NOMO-1 treated with dmso at 0.1 percent for 144 hours (cell line): Measurements from ENCODE around the gene ARHGAP6.
"Not testable (repeated sequence)": the region's sequence is repeated elsewhere in the genome, so short reads cannot be mapped to it uniquely, and the experiment has no call there.

Experiments used
- DNase-seq: peaks from one replicate; lab custom pipeline; 2025; ENCODE audit not compliant: unreplicated experiment; lab: John Stamatoyannopoulos, UW

ARHGAP6 gene

DNA sequence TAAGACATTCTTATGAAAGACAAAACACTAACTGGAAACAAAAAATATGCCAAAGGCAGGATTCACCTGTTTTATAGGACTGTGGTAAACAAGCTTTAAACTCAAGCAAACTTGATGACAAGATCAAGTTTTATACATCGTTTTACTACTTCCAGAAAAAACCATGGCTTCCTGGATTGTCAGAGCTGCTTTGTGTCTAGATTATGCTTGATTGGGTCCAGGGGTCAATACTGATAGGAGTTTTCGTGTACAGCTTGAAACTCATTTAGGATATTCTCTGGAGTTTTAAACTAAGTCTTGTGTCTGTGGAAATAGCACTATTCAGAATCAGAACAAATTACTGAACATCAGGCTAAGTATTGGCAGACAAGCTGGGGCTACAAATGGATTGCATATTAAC lies 541.6 kb downstream of the ARHGAP6 start:
- no peak for DNase-seq

DNA sequence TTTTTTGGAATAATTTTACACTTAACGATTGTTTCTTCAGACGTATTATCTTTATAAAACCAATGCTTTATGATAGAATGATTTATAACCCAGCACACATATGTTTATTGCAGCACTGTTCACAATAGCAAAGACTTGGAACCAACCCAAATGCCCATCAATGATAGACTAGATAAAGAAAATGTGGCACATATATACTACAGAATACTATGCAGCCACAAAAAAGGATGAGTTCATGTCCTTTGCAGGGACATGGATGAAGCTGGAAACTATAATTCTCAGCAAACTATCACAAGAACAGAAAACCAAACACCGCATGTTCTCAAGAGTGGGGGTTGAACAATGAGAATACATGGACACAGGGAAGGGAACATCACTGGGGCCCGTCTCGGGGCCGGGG lies 542.6 kb downstream of the ARHGAP6 start:
- DNase-seq: not testable (repeated sequence)

DNA sequence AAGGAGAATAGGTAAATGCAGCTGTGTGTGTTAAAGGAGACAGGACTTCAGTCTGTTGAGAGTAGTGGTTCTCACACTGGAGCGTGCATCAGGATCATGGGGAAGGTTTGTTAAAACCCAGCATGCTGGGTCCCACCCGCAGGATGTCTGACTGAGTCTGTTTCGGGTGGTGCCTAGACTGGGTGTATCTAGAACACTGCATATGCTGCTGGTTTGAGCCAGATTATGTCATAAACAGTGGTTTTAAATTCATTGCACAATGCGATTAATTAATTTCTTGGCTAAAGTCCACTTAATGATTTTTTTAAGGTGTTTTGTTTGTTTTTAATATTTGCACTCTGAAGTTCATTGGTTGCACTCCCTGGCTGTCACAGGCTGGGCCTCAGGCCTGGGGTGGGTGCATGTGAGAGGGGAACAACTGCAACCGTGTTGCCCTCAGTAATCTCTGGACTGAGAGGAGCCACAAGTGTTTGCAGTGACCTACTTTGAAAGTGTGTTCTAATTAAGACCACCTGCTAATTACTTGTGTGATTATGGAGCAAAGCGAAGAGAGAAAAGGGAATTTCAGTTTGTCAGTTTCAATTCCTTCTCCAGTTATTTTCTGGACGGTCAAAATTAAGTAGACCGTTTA lies 546.3 kb downstream of the ARHGAP6 start:
- no peak for DNase-seq

DNA sequence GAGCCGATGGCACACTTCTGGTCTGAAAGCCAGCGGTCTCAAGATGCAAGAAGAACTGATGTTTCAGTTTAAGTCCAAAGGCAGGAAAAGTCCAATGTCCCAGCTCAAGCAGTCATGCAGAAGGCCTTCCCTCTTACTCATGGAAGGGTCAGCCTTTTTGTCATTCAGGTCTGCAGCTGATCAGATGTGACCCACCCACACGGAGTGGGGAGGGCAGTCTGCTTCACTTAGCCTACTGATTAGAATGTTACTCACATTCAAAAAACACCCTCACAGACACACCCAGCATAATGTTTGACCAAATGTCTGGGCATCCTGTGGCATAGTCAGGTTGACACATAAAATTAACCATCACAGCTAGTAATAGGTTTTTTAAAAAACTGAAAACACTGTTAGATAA lies 548.0 kb downstream of the ARHGAP6 start:
- no peak for DNase-seq

DNA sequence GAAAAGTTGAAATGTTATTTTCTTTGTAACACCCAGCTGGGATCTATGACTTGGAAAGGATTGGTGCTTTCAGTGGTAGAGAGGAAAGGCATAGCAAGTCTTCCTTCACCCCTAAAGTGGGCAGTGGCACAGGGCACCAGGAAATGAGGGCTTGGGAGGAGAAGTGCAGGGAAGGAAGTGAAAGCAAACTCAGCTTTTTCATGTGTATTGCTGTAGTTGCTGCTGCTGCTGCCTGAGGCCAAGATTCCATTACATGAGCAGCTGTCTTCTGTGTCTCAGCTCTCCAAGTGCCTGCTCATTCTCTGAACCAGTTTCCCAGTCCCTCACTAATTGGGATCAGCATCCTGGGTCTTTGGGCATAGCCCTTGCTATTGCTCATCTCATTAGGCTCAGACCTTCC lies 552.0 kb downstream of the ARHGAP6 start:
- DNase-seq: peak; percentile 61

DNA sequence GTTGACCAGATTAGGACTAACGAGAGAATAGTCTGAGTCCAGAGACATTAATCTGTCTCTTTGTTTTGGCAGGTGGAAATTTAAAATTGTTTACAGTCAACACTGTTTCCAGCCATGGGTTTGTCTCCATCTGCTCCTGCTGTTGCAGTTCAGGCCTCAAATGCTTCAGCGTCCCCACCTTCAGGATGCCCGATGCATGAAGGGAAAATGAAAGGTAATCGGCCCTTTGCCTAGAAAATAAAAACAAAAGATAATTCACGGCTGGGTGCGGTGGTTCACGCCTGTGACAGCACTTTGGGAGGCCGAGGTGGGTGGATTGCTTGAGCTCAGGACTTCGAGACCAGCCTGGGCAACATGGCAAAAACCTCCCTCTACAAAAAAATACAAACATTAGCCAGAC lies 553.8 kb downstream of the ARHGAP6 start:
- DNase-seq: no peak

DNA sequence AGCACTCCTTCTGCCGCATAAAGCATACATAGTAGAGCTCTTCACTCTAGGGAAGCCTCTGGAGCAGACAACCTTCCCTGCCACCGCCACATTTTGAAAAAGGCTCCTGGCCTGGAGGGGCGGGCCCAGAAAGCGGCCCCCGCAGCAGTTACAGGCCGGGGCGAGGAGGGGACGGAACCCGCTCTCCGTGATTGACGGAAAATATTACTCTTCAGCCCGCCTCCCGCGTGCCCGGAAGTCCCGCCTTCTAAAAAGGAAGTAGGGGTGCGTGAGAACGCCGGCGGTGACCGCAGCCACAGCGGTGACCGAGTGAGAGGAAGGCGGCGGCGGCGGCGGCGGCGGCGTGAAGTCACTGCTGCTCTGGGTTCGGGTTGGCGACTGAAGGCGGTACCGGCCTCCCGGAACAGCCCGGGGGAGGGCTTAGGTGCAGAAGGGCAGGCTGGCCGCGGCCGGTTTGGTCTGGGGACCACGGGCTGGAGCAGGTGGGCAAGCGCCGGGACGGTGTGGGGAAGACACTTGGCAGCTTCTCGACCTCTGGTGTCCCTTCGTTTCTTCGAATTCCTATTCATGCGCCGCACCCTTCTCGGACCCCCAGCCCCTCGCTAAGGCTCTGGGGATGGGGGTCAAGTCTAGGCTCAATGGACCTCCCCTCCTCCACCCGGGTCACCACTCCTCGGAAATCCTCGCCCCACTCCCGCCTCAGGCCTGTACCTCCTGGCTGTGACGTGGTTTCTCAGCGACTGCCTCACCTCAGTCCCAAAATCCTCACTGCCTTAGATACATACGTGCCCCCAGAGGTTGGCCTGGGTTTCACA lies 554.5 kb downstream of the ARHGAP6 start, which contains the start of gene HCCS:
HCCS (plus strand) TSS at position 296 of the 815 bp plus-strand sequence. CDS start 729 bp downstream, outside the sequence.
- DNase-seq: peak; percentile 74

DNA sequence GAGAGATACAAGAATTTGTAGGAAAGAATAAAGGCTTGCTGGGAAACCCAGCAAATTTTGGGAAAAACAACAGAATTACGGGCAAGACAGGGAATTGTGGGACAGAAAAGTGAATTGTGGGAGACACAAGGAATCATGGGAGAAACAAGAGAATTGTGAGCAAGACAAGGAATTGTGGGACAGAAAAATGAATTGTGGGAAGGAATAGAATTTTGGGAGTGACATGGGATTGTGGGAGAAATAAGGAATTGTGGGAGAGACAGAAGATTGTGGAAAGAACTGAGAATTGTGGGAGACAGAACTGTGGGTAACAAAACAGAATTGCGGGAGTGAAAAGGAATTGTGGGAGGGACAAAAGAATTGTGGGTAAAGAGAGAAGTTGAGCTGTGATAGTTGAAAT lies 555.8 kb downstream of the ARHGAP6 start:
- DNase-seq: no peak

DNA sequence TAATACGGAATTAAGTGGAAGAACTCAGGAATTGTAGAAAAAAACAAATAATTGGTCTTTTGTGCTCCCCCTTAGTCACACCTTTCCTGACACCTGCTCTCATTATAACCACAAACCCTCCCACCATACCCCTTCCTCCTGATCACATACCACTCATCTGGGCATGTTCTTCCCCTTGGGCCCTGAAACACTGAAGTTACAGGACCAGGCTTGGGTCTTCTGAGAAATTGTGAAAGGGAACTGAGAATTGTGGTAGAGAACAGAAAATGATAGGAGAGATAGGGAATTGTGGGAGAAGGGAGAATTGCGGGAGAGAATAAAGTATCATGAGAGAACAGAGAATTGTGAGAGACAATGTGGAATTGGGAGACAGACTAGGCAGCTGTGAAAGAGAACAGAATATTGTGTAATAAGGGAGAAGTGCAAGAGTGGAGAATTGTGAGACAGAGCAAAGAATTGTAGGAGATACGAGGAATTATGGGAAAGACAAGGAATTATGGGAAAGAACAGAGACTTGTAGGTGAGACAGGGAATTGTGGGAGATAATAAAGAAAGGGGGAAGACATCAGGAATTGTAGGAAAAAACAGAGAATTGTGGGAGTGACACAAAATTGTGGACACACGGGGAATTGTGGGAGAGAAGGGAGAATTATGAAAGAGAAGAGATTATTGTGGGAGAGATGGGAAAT lies 557.3 kb downstream of the ARHGAP6 start:
- DNase-seq: no peak

DNA sequence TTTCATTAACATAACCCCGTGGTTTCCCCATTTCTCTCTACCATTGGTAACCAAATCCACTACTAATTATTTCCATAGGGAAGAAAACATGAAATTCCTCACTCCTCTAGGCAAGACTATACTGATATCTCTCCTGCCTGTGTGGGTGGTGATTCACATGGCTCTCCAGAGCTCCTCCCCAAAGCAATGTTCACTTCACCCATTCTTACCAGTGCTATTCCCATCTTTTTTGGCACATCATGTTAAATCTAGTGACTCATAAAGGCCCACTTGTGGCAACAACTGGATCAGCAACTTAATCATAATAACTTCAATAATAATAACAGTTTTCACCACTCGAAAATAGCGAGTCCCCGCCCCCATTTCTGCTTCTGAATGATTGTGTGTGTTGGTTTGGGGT lies 560.6 kb downstream of the ARHGAP6 start:
- no peak for DNase-seq

DNA sequence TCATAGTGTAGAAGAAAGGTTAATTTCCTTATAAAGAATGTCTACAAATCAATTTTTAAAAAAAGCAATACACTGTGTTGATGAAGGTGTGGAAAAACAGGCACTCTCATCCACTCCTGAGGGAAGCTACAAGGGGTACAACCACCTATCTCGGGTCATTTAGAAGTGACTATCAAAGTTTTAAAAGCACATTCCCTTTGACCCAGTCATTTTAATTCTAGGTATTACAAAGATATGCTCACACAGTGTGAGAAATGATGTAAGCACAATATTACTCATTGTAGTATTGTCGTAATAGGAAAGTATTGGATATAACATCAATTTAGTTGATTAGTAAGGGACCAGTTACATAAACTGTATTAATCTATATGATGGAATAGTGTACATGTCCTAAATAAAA lies 562.0 kb downstream of the ARHGAP6 start:
- DNase-seq: no peak

DNA sequence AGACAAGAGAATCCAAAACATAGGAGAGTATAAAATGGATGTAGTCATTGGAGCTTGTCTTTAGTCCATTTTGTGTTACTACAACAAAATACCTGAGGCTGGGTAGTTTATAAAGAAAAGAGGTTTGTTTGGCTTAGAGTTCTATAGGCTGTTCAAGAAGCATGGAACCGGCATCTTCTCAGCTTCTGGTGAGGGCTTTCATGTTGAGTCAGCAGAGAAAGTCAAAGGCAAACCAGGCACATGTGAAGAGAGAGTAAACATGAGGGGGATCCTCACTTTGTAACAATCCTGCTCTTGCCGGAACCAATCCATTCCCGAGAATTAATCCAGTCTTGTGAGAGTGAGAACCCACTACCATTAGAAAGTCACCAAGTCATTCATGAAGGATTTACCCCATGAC lies 562.7 kb downstream of the ARHGAP6 start:
- no peak for DNase-seq

DNA sequence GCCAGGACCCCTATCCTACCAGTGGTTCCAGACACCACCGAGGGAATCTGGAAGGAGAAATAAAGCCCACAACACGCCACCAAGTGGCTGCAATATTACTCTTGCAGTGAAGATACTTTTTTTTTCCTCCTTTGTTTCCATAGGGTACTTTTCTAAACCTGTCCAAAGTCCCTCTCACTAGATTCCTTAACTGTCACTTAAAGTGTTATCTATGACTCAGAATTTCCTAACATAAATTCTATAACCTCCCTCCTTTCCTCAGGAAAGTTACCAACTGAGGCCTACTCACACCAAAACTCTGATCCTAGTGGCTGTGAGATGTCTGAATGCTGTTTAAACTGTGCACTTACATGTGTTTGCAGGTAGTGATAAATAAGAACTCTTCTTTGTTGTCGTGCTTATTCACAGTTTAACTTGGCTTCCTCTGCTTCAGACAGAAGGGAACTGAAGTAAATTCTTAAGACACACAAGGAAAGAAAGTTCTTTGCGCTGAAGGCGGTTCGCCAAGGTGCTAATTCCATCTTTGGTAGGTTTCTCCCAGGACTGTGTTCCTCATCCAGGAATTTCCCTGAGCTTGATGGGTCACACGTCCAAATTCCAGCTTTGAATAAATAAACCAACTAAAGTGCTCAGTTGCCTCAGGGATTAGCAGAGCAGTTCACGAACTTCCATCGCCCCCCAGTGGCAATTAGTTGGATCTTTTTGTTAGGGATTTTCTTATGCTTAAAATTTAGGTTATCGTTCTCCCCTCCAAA lies 565.3 kb downstream of the ARHGAP6 start:
- DNase-seq: no peak

DNA sequence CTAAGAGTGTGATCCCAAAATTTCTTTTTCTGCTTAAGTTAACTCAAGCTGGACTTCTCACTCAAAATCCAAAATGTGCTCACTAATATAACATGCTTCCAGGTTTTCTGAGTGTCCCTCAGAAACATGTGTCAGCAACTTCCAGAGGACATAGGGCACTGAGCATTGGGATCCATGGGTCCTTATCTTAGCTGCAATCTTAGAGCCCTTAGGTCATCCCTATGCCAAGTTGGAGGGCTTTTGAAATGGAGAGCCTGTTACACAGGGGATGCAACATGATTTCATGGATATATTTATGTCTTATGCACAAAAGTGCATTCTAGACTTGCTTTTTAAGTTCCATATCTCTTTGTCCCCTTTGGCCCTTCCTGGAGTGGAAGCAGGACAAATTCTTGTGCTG lies 566.3 kb downstream of the ARHGAP6 start:
- DNase-seq: no peak

DNA sequence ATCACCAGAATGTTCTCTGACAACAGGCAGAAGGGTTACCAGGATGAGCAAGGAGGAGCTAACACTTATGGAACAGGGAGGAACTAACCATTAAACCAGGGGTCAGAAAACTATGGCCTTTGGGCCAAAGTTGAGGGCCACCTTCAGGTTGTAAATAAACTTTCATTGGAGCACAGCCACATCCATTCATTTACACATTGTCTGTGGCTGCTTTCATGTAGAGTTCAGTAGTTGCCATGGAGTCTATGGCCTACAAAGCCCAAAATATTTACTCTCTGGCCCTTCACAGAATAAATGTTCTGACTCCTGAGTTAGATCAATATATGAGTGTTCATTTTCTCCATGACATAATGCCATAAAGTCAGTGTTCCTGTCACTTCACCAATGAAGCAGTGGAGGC lies 567.8 kb downstream of the ARHGAP6 start:
- no peak for DNase-seq

DNA sequence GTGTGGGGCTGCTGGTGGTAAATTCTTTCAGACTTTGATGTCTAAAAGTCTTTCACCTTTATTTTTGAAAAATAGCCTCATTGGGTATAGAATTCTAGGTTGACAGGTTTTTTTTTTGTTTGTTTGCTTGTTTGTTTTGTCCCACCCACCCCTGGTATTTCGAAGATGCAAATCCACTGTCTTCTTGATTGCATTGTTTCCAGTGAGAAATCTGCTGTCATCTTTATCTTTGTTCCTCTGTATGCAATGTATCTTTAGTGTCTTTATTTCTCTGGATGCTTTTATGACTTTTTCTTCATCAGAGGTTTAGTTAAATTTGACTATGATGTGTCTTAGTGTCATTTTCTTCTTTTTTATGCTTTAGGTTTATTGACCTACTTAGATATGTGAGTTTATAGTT lies 575.9 kb downstream of the ARHGAP6 start:
- no peak for DNase-seq
